T47D (cell line): ENCODE results near the gene JPT2.

Source experiments
- DNase-seq, 2 experiments: peaks; one replicate each; pipeline versions ENCODE4 v3.0.0 to v3.0.0-alpha.2; 2011 to 2012; ENCODE audit warnings: low read depth in 1 of 2, low spot score in 1 of 2
- JUND ChIP-seq: IDR thresholded peaks from 2 replicates; pipeline ENCODE4 v1.6.1; 2012; ENCODE audit warnings: low read depth
- in situ Hi-C: cut with HindIII; loops from 2 replicates; pipeline ENCODE4 v1.10.0; 2016; ENCODE audit warnings: low sequenced_read_pairs, low pct_unique_long_range_greater_than_20kb

Gene JPT2

GRCh38 chr16:1641261-1641660 lies 36.8 kb upstream of the JPT2 start:
- TF ChIP-seq JUND = no peak
- DNase-seq = no peak
- in situ Hi-C loops = no loop called here

- DNase-seq = no peak
- in situ Hi-C loops = no loop called here
- TF ChIP-seq JUND = no peak
Observed at GRCh38 chr16:1642148-1642547, 35.9 kb upstream of the JPT2 start.

- no peak for DNase-seq
- in situ Hi-C loops = no loop called here
- TF ChIP-seq JUND = no peak
Observed at GRCh38 chr16:1642753-1643152, 35.3 kb upstream of the JPT2 start.

- TF ChIP-seq JUND = no peak
- no peak for DNase-seq
- in situ Hi-C loops = no loop called here
Observed at GRCh38 chr16:1643521-1643920, 34.6 kb upstream of the JPT2 start.

- DNase-seq = peak; percentile 91 to 97
- in situ Hi-C loops = no loop called here
- TF ChIP-seq JUND = peak; percentile 82
Observed at GRCh38 chr16:1645914-1646525, 32.1 kb upstream of the JPT2 start.

GRCh38 chr16:1647856-1648255 lies 30.2 kb upstream of the JPT2 start:
- no peak for DNase-seq
- in situ Hi-C loops = no loop called here
- TF ChIP-seq JUND = no peak

DNA sequence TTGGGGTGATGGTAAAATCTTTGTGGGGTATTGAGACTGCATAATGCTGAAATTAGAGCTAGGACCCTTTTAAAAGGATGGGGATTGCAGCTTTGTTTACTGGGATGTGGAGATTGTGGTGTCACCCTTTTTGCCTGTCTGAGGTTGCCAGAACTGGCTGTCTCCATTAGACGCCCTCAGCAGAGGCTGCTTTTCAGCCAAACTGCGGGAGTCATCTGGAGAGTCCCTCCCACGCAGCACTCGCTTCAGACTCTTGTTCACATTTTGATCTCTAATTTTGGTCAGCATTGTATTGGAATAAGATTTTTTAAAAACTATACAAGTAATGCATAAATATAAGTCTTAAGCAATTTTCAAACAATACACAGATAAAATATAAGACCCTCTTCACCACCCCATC lies 27.9 kb upstream of the JPT2 start:
- DNase-seq = no peak
- no peak for TF ChIP-seq JUND
- in situ Hi-C loops = no loop called here

GRCh38 chr16:1651094-1651973 lies 26.7 kb upstream of the JPT2 start:
- TF ChIP-seq JUND = no peak
- DNase-seq = peak in 1 of 2 experiments; percentile 29
- in situ Hi-C loops = no loop called here

DNA sequence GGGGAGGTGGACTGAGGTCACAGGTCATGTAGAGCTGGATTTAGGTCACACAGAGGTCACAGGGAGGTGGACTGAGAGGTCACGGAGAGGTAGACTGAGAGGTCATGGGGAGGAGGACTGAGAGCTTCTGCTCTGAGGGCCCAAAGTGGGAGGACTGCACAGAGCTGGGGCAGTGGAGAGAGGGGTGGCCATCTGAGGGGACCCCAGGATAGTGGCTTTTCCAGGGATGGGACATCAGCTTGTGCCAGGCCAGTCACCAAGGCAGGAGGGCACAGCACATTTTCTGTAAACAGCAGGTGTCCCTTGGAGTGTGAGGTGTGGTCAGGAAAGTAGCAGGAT lies 26.1 kb upstream of the JPT2 start:
- no peak for TF ChIP-seq JUND
- no peak for DNase-seq
- in situ Hi-C loops = no loop called here

DNA sequence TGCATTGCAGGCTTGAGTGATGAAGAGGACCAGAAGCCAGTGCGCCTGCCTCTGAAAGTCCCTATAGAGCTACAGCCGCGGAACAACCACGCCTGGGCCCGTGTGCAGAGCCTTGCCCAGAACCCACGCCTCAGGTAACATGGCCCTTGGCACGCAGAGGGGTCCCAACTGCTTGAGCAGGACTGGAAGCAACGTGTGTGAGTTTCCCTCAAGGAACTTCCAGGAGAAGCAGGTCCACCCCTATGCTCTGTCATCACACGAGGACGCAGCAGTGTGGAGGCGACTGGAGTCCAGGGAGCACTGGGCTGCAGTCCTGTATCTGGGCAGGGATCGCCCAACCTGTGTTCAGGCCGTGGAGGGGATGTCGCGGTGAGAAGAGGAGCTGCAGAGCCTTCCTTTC lies 25.1 kb upstream of the JPT2 start:
- no peak for DNase-seq
- in situ Hi-C loops = no loop called here

DNA sequence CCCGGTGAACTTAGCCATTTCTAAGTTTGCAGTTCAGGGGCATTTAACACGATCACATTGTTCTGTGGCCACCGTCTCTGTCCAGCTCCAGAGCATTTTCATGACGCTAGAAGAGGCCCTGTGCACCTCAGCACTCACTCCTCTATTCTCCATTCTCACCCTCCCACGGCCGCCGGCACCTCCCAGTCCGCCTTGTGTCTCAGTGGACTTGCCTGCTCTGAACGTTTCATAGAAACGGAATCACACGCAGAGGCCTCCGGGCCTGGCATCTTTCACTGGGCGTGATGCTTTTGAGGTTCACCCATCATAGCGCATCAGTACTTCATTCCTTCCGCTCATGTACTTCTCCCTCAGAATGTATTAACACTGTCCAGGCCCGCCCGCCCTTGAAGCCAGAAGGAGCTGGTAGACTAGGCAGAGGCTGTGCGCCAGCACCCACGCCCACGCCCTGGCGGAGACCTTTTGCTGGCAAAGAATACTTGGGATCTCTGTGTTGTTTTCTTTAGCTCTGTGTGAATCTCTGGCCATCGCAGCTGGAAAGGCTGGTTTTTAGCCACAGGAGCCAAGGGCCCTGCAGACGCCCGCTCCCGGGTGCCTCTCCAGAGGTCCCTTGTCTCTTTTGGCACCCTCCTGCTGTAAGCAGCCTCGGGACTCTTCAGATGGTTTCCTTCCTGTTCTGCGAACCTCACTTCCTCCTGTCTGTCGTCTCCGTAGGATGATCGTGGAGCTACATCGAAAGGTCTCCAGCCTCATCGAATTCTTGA lies 23.4 kb upstream of the JPT2 start:
- TF ChIP-seq JUND = no peak
- no peak for DNase-seq
- in situ Hi-C loops = no loop called here

More for the DNA sequence above, 25.1 kb upstream of the JPT2 start:
- TF ChIP-seq JUND = no peak

GRCh38 chr16:1655269-1655807 lies 22.7 kb upstream of the JPT2 start:
- DNase-seq = no peak
- no peak for TF ChIP-seq JUND
- in situ Hi-C loops = no loop called here
